ENCODE measurements around the gene GALNT6.

GALNT6 gene

GRCh38 chr12:51379571-51379970, 11.6 kb downstream of the GALNT6 start:
- DNase-seq (ENCODE audit: low read depth): no peak

- DNase-seq (ENCODE audit: low read depth): no peak
Observed at GRCh38 chr12:51378749-51379148, 12.5 kb downstream of the GALNT6 start.

GRCh38 chr12:51377099-51377984, 13.9 kb downstream of the GALNT6 start:
- DNase-seq (ENCODE audit: low read depth): no peak

- DNase-seq (ENCODE audit: low read depth): no peak
Observed at GRCh38 chr12:51374856-51375255, 16.4 kb downstream of the GALNT6 start.

GRCh38 chr12:51374361-51374760, 16.8 kb downstream of the GALNT6 start:
- DNase-seq (ENCODE audit: low read depth): no peak

- DNase-seq (ENCODE audit: low read depth): no peak
Observed at GRCh38 chr12:51373187-51373586, 18.0 kb downstream of the GALNT6 start.

GRCh38 chr12:51372021-51372420, 19.2 kb downstream of the GALNT6 start:
- no peak for DNase-seq (ENCODE audit: low read depth)

GRCh38 chr12:51371295-51371953, 19.8 kb downstream of the GALNT6 start:
- DNase-seq (ENCODE audit: low read depth): no peak

- DNase-seq (ENCODE audit: low read depth): no peak
Observed at GRCh38 chr12:51370667-51371066, 20.5 kb downstream of the GALNT6 start.

GRCh38 chr12:51369581-51369980, 21.6 kb downstream of the GALNT6 start:
- no peak for DNase-seq (ENCODE audit: low read depth)

- peak; percentile 71 for DNase-seq (ENCODE audit: low read depth)
Observed at GRCh38 chr12:51368640-51369517, 22.3 kb downstream of the GALNT6 start.

- no peak for DNase-seq (ENCODE audit: low read depth)
Observed at GRCh38 chr12:51365276-51365675, 25.9 kb downstream of the GALNT6 start.

- no peak for DNase-seq (ENCODE audit: low read depth)
Observed at GRCh38 chr12:51364001-51364400, 27.2 kb downstream of the GALNT6 start.

- no peak for DNase-seq (ENCODE audit: low read depth)
Observed at GRCh38 chr12:51362747-51363342, 28.4 kb downstream of the GALNT6 start.

- no peak for DNase-seq (ENCODE audit: low read depth)
Observed at GRCh38 chr12:51362307-51362706, 28.9 kb downstream of the GALNT6 start.

GRCh38 chr12:51361161-51362016, 29.8 kb downstream of the GALNT6 start:
- no peak for DNase-seq (ENCODE audit: low read depth)

GRCh38 chr12:51360315-51360714, 30.9 kb downstream of the GALNT6 start:
- DNase-seq (ENCODE audit: low read depth): no peak

- no peak for DNase-seq (ENCODE audit: low read depth)
Observed at GRCh38 chr12:51359851-51360250, 31.4 kb downstream of the GALNT6 start.

GRCh38 chr12:51358496-51358895, 32.7 kb downstream of the GALNT6 start:
- DNase-seq (ENCODE audit: low read depth): no peak

- DNase-seq (ENCODE audit: low read depth): no peak
Observed at GRCh38 chr12:51357374-51358047, 33.7 kb downstream of the GALNT6 start.
